SK-N-MC (cell line): Measurements from ENCODE around the gene JAK1.

Source experiments
- EZH2 ChIP-seq: fragments of 200-600 bp; sonication (generic); IDR thresholded peaks from one replicate; pipeline ENCODE4 v1.6.1; 2017; ENCODE audit warnings: antibody characterized with exemption
- POLR2AphosphoS5 ChIP-seq: IDR thresholded peaks from 2 replicates; pipeline ENCODE4 v1.6.1; 2012; ENCODE audit warnings: mild to moderate bottlenecking, low read depth, low read length, borderline replicate concordance

DNA sequence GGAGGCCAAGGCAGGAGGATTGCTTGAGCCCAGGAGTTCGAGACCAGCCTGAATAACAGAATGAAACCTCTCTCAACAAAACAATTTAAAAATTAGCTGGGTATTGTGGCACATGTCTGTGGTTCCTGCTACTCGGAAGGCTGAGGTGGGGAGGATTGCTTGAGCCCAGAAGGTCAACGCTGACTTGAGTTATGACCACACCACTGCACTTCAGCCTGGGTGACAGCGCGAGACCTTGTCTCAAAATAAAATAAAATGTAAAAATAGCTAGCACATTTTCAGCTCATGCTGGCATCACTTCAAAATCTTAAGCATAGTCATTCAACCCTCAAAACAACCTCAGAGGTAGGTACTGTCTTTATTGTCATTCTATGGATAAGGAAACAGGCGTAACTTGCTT lies 6.4 kb downstream of the JAK1 start:
- TF ChIP-seq EZH2, result no peak
- TF ChIP-seq POLR2AphosphoS5, result no peak
